Thoracic aorta (tissue), 2 donors: ENCODE results near the gene ARHGEF37. TPM values are rescaled to one million over a fixed set of nuclear protein-coding genes. Genes with fewer than 3 reads are reported as not detected.

Experiments
- ATAC-seq: fragments of 150-250 bp; one replicate; pipeline ENCODE4 v1.8.0; 2017; ENCODE audit warnings: low read depth; ENCODE audit not compliant: insufficient number of reproducible peaks, low FRiP score
- DNase-seq: peaks from one replicate; pipeline ENCODE4 v3.0.0-alpha.2; 2020; ENCODE audit warnings: low spot score
- H3K27ac ChIP-seq, 2 donors: fragments of 200-600 bp; sonication (generic); 1 replicate in 1 of 2; 2 replicates in 1 of 2; pipeline ENCODE4 v1.5.1; 2016; ENCODE audit warnings: mild to moderate bottlenecking in 2 of 2, moderate library complexity in 2 of 2
- H3K27me3 ChIP-seq: fragments of 200-600 bp; sonication (generic); replicated peaks from 2 replicates; pipeline ENCODE4 v1.6.0; 2016; ENCODE audit warnings: mild to moderate bottlenecking; ENCODE audit not compliant: insufficient read depth
- H3K36me3 ChIP-seq: fragments of 200-600 bp; sonication (generic); one replicate; pipeline ENCODE4 v1.5.1; 2016
- H3K4me1 ChIP-seq, 2 donors: fragments of 200-600 bp; sonication (generic); 1 replicate in 1 of 2; 2 replicates in 1 of 2; pipeline versions ENCODE4 v1.5.1 to v1.6.0; 2016; ENCODE audit warnings: low read depth in 2 of 2, mild to moderate bottlenecking in 1 of 2; ENCODE audit not compliant: control insufficient read depth in 1 of 2
- H3K4me3 ChIP-seq: fragments of 200-600 bp; sonication (generic); 2 replicates; pipeline ENCODE4 v1.5.1; 2016; ENCODE audit warnings: mild to moderate bottlenecking
- H3K9me3 ChIP-seq: fragments of 200-600 bp; sonication (generic); 2 replicates; pipeline ENCODE4 v1.5.1; 2016
- CTCF ChIP-seq: fragments of 200-600 bp; sonication (generic); IDR thresholded peaks from one replicate; pipeline ENCODE4 v1.5.1; 2019; ENCODE audit warnings: antibody characterized with exemption
- total RNA-seq, 2 donors: library from RNA; depleted of rRNA; stranded (reverse); fragments of >200 nt; gene quantifications; one replicate each; pipeline versions ENCODE4 v1.1.0 to v1.2.3, GENCODE V29; 2016

Gene ARHGEF37
- total RNA-seq, 2 donors from 2014 or later = 5.6 to 11.4 TPM

DNA sequence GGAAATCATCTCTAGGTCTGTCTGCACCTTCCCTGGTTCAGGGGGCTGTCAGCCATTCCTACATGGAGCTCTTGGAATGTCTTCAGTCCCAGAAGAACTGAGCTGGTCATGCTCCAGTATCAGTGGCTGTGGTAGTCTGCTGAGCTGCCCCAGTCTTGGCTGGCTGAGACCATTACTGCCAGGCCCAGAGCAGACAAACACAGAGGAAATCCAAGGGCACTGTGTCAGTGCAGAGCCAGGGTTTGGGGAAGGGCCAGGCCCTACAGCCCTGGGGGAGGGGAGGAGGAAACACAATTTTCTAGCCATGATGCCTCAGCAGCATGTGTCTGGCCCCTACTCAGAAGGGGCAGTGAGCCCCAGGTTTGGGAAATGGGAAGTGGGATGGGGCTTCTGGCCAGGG is 58.4 kb downstream of the ARHGEF37 start:
- TF ChIP-seq CTCF = no peak
- no peak for DNase-seq
- Histone ChIP-seq H3K27me3 (no peaks in the 10 kb centered on the region), H3K9me3 (no peaks in the 10 kb centered on the region), H3K36me3 (no peaks in the 10 kb centered on the region), H3K4me1 (no peaks in the 10 kb centered on the region), H3K4me3 (no peak overlapping the region), H3K27ac (no peak overlapping the region)
- ATAC-seq = no peak

GRCh38 chr5:149640350-149640999 is 59.2 kb downstream of the ARHGEF37 start:
- Histone ChIP-seq H3K4me3 (no peak overlapping the region), H3K27ac (no peak overlapping the region), H3K27me3 (no peaks in the 10 kb centered on the region), H3K4me1 (no peaks in the 10 kb centered on the region), H3K36me3 (no peaks in the 10 kb centered on the region), H3K9me3 (no peaks in the 10 kb centered on the region)
- TF ChIP-seq CTCF = no peak
- no peak for ATAC-seq
- no peak for DNase-seq

DNA sequence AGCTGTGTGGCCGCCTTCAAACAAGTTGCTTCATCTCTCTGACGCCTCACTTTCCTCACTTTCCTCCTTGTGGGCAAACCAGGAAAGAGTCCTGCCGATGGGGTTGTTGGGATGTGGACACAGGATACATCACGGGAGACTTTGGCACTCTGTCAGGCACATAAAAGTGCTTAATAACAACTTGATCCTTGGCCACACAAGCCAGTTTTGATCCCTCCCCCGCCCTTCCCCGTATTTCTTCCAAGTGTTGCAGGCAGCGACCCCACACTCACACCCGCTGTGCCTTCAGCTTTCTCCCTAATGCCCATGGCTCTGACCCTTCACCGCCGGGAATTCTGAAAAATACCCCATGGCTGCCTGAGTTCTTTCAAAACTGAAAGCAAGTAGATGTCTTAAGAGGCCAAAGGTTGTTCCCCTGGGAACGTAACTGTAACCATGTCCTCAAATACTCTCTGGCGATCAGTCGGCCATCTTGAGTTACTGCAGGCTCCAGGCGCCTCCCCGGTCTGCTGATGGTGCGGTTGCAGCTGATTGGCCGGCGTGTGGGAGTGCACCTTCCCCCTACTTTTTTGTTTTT is 59.8 kb downstream of the ARHGEF37 start:
- Histone ChIP-seq H3K36me3 (no peaks in the 10 kb centered on the region), H3K4me1 (no peaks in the 10 kb centered on the region), H3K4me3 (no peak overlapping the region), H3K27me3 (no peaks in the 10 kb centered on the region), H3K9me3 (no peaks in the 10 kb centered on the region), H3K27ac (no peak overlapping the region)
- no peak for DNase-seq
- no peak for ATAC-seq
- no peak for TF ChIP-seq CTCF

- no peak overlapping the region for H3K27ac ChIP-seq
- H3K4me1 ChIP-seq = no peaks in the 10 kb centered on the region
- ATAC-seq (no peak), DNase-seq (no peak)
- H3K4me3 ChIP-seq = no peak overlapping the region
- no peaks in the 10 kb centered on the region for H3K36me3 ChIP-seq
- no peaks in the 10 kb centered on the region for H3K9me3 ChIP-seq
- H3K27me3 ChIP-seq = no peaks in the 10 kb centered on the region
- TF ChIP-seq CTCF = no peak
Observed at GRCh38 chr5:149641600-149641999, 60.3 kb downstream of the ARHGEF37 start.

DNA sequence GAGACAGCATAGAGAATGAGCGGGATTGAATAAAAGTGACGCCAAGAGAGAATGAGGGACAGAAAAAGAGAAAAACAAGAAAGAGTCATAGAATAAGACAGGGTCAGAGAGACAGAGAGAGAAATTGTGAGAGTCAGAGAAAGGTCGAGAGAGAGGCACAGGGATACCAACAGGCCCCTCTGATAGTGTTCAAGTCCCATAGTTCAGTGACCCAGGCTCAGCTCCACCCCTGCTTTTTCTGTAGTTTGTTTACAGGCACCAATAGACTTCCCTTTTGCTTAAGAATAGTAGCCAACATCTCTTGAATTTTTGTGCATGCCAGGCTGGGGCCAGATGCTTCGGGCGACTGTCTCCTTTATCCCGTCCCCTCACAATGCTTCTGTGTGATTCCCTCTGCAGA is 62.5 kb downstream of the ARHGEF37 start:
- DNase-seq (no peak), ATAC-seq (no peak)
- Histone ChIP-seq H3K4me1 (no peaks in the 10 kb centered on the region), H3K36me3 (no peaks in the 10 kb centered on the region), H3K27me3 (no peaks in the 10 kb centered on the region), H3K4me3 (no peak overlapping the region), H3K27ac (no peak overlapping the region), H3K9me3 (no peaks in the 10 kb centered on the region)
- TF ChIP-seq CTCF = no peak
